GM23248 (cell line): ENCODE measurements around the gene UNC5A. TPM values are rescaled to one million over a fixed set of nuclear protein-coding genes. Genes with fewer than 3 reads are reported as not detected.
"Not testable (repeated sequence)": the region's sequence is repeated elsewhere in the genome, so short reads cannot be mapped to it uniquely, and the experiment has no call there.

ENCODE experiments used
- DNase-seq: peaks from one replicate; pipeline ENCODE4 v3.0.0-alpha.2; 2015
- H2AFZ ChIP-seq: fragments of 200-600 bp; sonication (generic); 2 replicates; pipeline ENCODE4 v1.6.1; 2016; ENCODE audit warnings: antibody characterized with exemption
- H3F3A ChIP-seq: fragments of 200-600 bp; sonication (generic); 2 replicates; pipeline ENCODE4 v1.6.1; 2016; ENCODE audit warnings: mild to moderate bottlenecking, antibody characterized with exemption, mixed run types; ENCODE audit not compliant: insufficient read depth
- H3K27ac ChIP-seq: fragments of 200-600 bp; sonication (generic); 2 replicates; pipeline ENCODE4 v1.5.1; 2016; ENCODE audit warnings: mild to moderate bottlenecking
- H3K27me3 ChIP-seq: fragments of 200-600 bp; sonication (generic); replicated peaks from 2 replicates; pipeline ENCODE4 v1.6.1; 2016; ENCODE audit warnings: mild to moderate bottlenecking; ENCODE audit not compliant: insufficient read depth
- H3K36me3 ChIP-seq: fragments of 200-600 bp; sonication (generic); 2 replicates; pipeline ENCODE4 v1.6.1; 2016; ENCODE audit warnings: low read depth, mild to moderate bottlenecking
- H3K4me1 ChIP-seq: fragments of 200-600 bp; sonication (generic); 2 replicates; pipeline ENCODE4 v1.6.1; 2016; ENCODE audit warnings: mild to moderate bottlenecking; ENCODE audit not compliant: insufficient read depth
- H3K4me2 ChIP-seq: fragments of 200-600 bp; sonication (generic); one replicate; pipeline ENCODE4 v1.6.1; 2016; ENCODE audit warnings: mild to moderate bottlenecking; ENCODE audit not compliant: unreplicated experiment
- H3K4me3 ChIP-seq: fragments of 200-600 bp; sonication (generic); 2 replicates; pipeline ENCODE4 v1.5.1; 2016; ENCODE audit warnings: mild to moderate bottlenecking
- H3K79me2 ChIP-seq: fragments of 200-600 bp; sonication (generic); 2 replicates; pipeline ENCODE4 v1.6.1; 2016; ENCODE audit warnings: mild to moderate bottlenecking; ENCODE audit not compliant: insufficient read depth
- H3K9ac ChIP-seq: fragments of 200-600 bp; sonication (generic); 2 replicates; pipeline ENCODE4 v1.6.1; 2016; ENCODE audit warnings: mild to moderate bottlenecking
- H3K9me2 ChIP-seq: fragments of 200-600 bp; sonication (generic); 2 replicates; pipeline ENCODE4 v1.6.1; 2016; ENCODE audit warnings: mixed run types, mild to moderate bottlenecking, moderate library complexity; ENCODE audit not compliant: insufficient read depth
- H3K9me3 ChIP-seq: fragments of 200-600 bp; sonication (generic); one replicate; pipeline ENCODE4 v1.6.1; 2017; ENCODE audit warnings: low read depth
- H4K20me1 ChIP-seq: fragments of 200-600 bp; sonication (generic); 2 replicates; pipeline ENCODE4 v1.6.0; 2016; ENCODE audit not compliant: insufficient read depth
- EZH2 ChIP-seq: fragments of 200-600 bp; sonication (generic); IDR thresholded peaks from 2 replicates; pipeline ENCODE4 v1.6.1; 2018; ENCODE audit warnings: antibody characterized with exemption, mild to moderate bottlenecking; ENCODE audit not compliant: insufficient read depth, poor library complexity, severe bottlenecking
- EZH2phosphoT487 ChIP-seq: fragments of 200-600 bp; sonication (generic); IDR thresholded peaks from 2 replicates; pipeline ENCODE4 v1.6.1; 2018; ENCODE audit warnings: antibody characterized with exemption, moderate library complexity, mild to moderate bottlenecking, low read depth; ENCODE audit not compliant: insufficient read depth
- WGBS, 2 experiments: methylation state at CpG; one replicate each; pipeline ENCODE4 v1.1.6; 2015 to 2017; ENCODE audit warnings: low lambda C conversion rate in 2 of 2, low coverage in 1 of 2; ENCODE audit errors: missing lambda C conversion rate in 2 of 2; 5-methylcytosine and 5-hydroxymethylcytosine counted together
- in situ Hi-C: fragments of 300-500 bp; cut with MboI; formaldehyde crosslinking; loops from 2 replicates; pipeline ENCODE4 v1.15.0; 2020
- polyA plus RNA-seq: library from polyadenylated mRNA; unstranded; fragments of >200 nt; fragmentation: Nextera tagmentation; extraction: Ambion mirVana; gene quantifications from 2 replicates; pipeline ENCODE4 v1.2.1, GENCODE V29; 2016
- total RNA-seq: library from RNA; depleted of rRNA; stranded (reverse); fragments of >200 nt; shearing (Covaris generic); gene quantifications from 2 replicates; pipeline ENCODE4 v1.2.3, GENCODE V29; 2014

UNC5A gene
- total and polyA plus RNA-seq, 2 experiments from 2014 or later = not detected

DNA sequence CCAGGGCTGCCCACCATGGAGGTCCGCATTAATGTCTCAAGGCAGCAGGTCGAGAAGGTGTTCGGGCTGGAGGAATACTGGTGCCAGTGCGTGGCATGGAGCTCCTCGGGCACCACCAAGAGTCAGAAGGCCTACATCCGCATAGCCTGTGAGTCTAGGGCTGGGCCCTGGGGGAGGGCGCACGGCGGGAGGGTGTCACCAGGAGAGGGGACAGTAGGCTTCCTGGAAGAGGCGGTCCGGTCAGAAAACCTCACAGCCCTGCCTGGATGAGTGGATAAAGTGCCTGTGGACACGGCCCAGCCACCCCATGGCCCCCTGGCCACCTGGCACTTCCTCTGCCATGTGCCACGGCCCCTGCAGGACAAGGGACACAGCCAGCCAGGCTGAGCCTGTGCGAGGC lies 57.8 kb downstream of the UNC5A start:
- H3K9me3 ChIP-seq = no peaks in the 10 kb centered on the region
- DNase-seq = no peak
- H3K27me3 ChIP-seq = peaks cover 36% of the 10 kb centered on the region
- H3K9me2 ChIP-seq = no peaks in the 10 kb centered on the region
- no peak overlapping the region for H3K27ac ChIP-seq
- no peak overlapping the region for H3K9ac ChIP-seq
- in situ Hi-C loops = no loop called here
- H3K4me3 ChIP-seq = no peak overlapping the region
- H4K20me1 ChIP-seq = no peaks in the 10 kb centered on the region
- H3K36me3 ChIP-seq = no peaks in the 10 kb centered on the region
- H3K79me2 ChIP-seq = no peaks in the 10 kb centered on the region
- H3F3A ChIP-seq = no peaks in the 10 kb centered on the region
- H3K4me1 ChIP-seq = no peaks in the 10 kb centered on the region
- WGBS, 2 experiments = 51 to 70% methylated on average over 7 to 14 of the region's 14 CpGs
- H3K4me2 ChIP-seq = no peak overlapping the region
- TF ChIP-seq EZH2 = no peak
- no peak overlapping the region for H2AFZ ChIP-seq

DNA sequence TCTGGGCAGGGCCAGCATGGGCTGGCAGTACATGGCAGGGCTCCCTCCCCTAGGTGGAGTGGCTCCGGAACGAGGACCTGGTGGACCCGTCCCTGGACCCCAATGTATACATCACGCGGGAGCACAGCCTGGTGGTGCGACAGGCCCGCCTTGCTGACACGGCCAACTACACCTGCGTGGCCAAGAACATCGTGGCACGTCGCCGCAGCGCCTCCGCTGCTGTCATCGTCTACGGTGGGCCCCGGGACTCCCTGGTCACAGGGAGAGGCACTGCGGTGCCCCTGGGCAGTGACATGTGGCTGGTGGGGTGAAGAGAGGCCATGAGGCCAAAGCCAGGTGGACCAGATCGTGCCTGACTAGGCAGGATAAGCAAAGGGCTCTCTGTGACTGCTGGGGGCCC lies 58.4 kb downstream of the UNC5A start:
- no peak for DNase-seq
- in situ Hi-C loops = no loop called here
- H3K4me1 ChIP-seq = no peaks in the 10 kb centered on the region

DNA sequence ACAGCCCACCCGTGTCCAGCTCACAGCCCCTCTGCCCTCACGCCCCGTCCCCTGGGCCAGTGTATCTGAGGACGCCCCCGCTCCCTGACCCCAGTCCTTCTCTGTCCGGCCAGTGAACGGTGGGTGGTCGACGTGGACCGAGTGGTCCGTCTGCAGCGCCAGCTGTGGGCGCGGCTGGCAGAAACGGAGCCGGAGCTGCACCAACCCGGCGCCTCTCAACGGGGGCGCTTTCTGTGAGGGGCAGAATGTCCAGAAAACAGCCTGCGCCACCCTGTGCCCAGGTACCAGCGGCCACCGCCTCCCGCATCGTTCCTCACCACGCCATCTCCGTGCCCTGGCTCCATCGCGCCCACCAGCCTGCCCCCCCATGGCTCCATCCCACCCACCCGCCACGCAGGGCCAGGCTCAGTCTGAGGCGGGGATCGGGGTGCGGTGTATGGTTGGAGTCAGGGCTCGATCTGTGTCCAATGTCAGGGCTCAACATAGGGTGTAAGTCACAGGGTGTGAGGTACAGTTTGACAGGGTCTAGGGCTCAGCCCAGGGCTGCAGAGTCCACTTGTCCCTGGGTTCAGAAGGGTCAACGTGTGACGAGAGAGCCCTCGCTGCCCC lies 59.2 kb downstream of the UNC5A start:
- no peak overlapping the region for H3K27ac ChIP-seq
- H3K4me3 ChIP-seq = no peak overlapping the region
- no peaks in the 10 kb centered on the region for H3K9me2 ChIP-seq
- in situ Hi-C loops = no loop called here
- H4K20me1 ChIP-seq = no peaks in the 10 kb centered on the region
- WGBS, 2 experiments = 69 to 74% methylated on average over 36 to 37 of the region's 38 CpGs
- no peaks in the 10 kb centered on the region for H3K4me1 ChIP-seq
- no peaks in the 10 kb centered on the region for H3K79me2 ChIP-seq
- peaks cover 42% of the 10 kb centered on the region; the same call in 1 of the 2 replicates for H3K27me3 ChIP-seq
- TF ChIP-seq EZH2phosphoT487 (no peak), EZH2 (no peak)
- H3K4me2 ChIP-seq = no peak overlapping the region
- no peaks in the 10 kb centered on the region for H3K9me3 ChIP-seq
- H3K9ac ChIP-seq = no peak overlapping the region
- no peaks in the 10 kb centered on the region for H3F3A ChIP-seq
- H2AFZ ChIP-seq = no peak overlapping the region
- H3K36me3 ChIP-seq = no peaks in the 10 kb centered on the region
- no peak for DNase-seq

More for the DNA sequence above, 58.4 kb downstream of the UNC5A start:
- no peaks in the 10 kb centered on the region for H4K20me1 ChIP-seq
- H3K27ac ChIP-seq = no peak overlapping the region
- no peak for TF ChIP-seq EZH2
- TF ChIP-seq EZH2phosphoT487 = no peak
- H3K4me3 ChIP-seq = no peak overlapping the region
- H3K4me2 ChIP-seq = no peak overlapping the region
- no peaks in the 10 kb centered on the region for H3K36me3 ChIP-seq
- 77 to 83% methylated on average over 20 of the region's 20 CpGs for WGBS, 2 experiments
- H3F3A ChIP-seq = no peaks in the 10 kb centered on the region
- no peaks in the 10 kb centered on the region for H3K9me3 ChIP-seq
- H3K9ac ChIP-seq = no peak overlapping the region
- no peaks in the 10 kb centered on the region for H3K79me2 ChIP-seq
- peaks cover 42% of the 10 kb centered on the region for H3K27me3 ChIP-seq
- H2AFZ ChIP-seq = no peak overlapping the region
- H3K9me2 ChIP-seq = no peaks in the 10 kb centered on the region

DNA sequence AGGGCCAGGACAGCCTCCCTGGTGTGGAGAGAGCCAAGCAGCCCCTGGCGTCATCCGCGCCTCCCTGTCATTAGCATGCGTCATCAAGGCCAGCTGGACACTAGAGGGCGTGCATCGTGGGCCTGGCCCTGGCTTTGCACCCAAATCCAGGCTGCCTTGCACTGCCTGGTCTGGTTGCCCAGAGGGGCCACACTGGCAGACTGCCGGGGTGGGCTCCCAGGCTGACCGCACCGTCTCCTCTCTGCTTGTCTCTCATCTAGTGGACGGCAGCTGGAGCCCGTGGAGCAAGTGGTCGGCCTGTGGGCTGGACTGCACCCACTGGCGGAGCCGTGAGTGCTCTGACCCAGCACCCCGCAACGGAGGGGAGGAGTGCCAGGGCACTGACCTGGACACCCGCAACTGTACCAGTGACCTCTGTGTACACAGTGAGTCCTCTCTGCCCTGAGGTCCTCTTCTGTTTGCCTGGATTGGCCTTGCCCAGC lies 59.8 kb downstream of the UNC5A start:
- Histone ChIP-seq H3K9me3 (no peaks in the 10 kb centered on the region), H3K4me2 (no peak overlapping the region), H3K4me3 (no peak overlapping the region), H3K79me2 (no peaks in the 10 kb centered on the region), H3K27me3 (peaks cover 47% of the 10 kb centered on the region), H3K4me1 (no peaks in the 10 kb centered on the region), H3K9me2 (no peaks in the 10 kb centered on the region), H4K20me1 (no peaks in the 10 kb centered on the region), H3K27ac (no peak overlapping the region), H3F3A (no peaks in the 10 kb centered on the region), H3K36me3 (no peaks in the 10 kb centered on the region), H2AFZ (no peak overlapping the region), H3K9ac (no peak overlapping the region)
- in situ Hi-C loops = no loop called here
- 55 to 57% methylated on average over 17 of the region's 17 CpGs for WGBS, 2 experiments
- DNase-seq = peak; percentile 73
- TF ChIP-seq EZH2phosphoT487 = no peak
- no peak for TF ChIP-seq EZH2

DNA sequence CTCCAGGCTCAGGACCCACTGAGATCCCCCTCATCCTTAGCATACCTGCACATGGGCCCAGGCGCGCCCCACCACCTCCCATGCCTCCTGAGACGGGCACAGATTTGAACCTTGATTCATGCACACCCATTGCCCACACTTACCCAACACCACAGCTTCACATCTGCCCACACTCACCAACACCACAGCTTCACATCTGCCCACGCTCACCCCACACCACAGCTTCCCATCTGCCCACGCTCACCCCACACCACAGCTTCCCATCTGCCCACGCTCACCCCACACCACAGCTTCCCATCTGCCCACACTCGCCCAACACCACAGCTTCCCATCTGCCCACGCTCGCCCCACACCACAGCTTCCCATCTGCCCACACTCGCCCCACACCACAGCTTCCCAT lies 60.3 kb downstream of the UNC5A start:
- H3K9me2 ChIP-seq, DNase-seq, H3K36me3 ChIP-seq, H3K4me2 ChIP-seq, H2AFZ ChIP-seq, H3K4me1 ChIP-seq, H3K27ac ChIP-seq, H3F3A ChIP-seq, in situ Hi-C loops, H3K9me3 ChIP-seq, H3K9ac ChIP-seq, H3K4me3 ChIP-seq, H3K79me2 ChIP-seq, H4K20me1 ChIP-seq: not testable (repeated sequence)
- 50 to 70% methylated on average over 2 to 10 of the region's 10 CpGs for WGBS, 2 experiments
- peaks cover 48% of the 10 kb centered on the region for H3K27me3 ChIP-seq

DNA sequence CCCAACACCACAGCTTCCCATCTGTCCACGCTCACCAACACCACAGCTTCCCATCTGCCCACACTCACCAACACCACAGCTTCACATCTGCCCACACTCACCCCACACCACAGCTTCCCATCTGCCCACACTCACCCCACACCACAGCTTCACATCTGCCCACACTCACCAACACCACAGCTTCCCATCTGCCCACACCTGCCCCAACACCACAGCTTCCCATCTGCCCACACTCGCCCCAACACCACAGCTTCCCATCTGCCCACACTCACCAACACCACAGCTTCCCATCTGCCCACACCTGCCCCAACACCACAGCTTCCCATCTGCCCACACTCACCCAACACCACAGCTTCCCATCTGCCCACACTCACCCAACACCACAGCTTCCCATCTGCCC lies 62.2 kb downstream of the UNC5A start:
- H3K36me3 ChIP-seq, H3K9ac ChIP-seq, H3K79me2 ChIP-seq, H3K4me3 ChIP-seq, H4K20me1 ChIP-seq, H3K9me2 ChIP-seq, H3F3A ChIP-seq, DNase-seq, H3K9me3 ChIP-seq, H3K4me1 ChIP-seq, in situ Hi-C loops, H2AFZ ChIP-seq, H3K4me2 ChIP-seq, H3K27ac ChIP-seq: not testable (repeated sequence)
- WGBS, 2 experiments = 17% methylated on average over 2 of the region's 2 CpGs; no CpG with 5 or more reads in 1 of the 2 experiments
- peaks cover 46% of the 10 kb centered on the region for H3K27me3 ChIP-seq

DNA sequence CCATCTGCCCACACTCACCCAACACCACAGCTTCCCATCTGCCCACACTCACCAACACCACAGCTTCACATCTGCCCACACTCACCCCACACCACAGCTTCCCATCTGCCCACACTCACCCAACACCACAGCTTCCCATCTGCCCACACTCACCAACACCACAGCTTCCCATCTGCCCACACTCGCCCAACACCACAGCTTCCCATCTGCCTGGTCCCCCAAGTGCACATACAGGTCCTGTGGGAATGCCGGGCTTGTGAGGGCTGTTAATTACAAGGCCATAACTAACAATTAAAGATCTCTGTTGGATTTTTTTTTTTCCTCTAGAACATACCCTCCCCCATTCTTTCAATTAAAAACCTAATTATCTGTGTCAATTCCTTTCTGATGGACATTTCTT lies 62.7 kb downstream of the UNC5A start:
- in situ Hi-C loops, H3K9me3 ChIP-seq, H2AFZ ChIP-seq, H3K36me3 ChIP-seq, H3K4me2 ChIP-seq, H3K9ac ChIP-seq, H4K20me1 ChIP-seq, H3K4me1 ChIP-seq, DNase-seq, H3K27ac ChIP-seq, H3F3A ChIP-seq, H3K4me3 ChIP-seq, H3K9me2 ChIP-seq, H3K79me2 ChIP-seq: not testable (repeated sequence)
- WGBS, 2 experiments = 20 to 35% methylated on average over 2 of the region's 2 CpGs
- peaks cover 50% of the 10 kb centered on the region for H3K27me3 ChIP-seq
